ENCODE results near the gene KLHL36.
"Not testable (repeated sequence)": the region's sequence is repeated elsewhere in the genome, so short reads cannot be mapped to it uniquely, and the experiment has no call there.

Gene KLHL36

DNA sequence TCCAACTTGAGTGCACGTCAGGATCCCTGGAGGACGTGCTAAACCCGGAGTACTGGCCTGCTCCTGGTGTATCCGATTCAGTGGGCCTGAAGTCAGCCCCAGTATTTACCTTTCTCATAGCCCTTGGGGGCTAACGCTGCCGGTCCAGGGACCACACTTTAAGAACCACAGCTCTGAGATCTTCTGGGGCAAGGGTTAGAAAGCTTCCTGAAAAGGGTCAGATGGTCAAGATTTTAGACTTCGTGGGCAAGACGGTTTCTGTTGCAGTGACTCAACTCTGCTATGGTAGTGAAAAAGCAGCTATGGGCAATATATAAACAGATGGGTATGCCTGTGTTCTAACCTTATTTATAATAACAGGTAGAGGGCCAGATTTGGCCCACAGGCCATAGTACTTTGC lies 36.9 kb downstream of the KLHL36 start:
- H3K9me3 Mint-ChIP-seq, result no peaks in the 10 kb centered on the region
- H3K36me3 Mint-ChIP-seq (ENCODE audit: low read depth), result no peaks in the 10 kb centered on the region
- H3K27me3 Mint-ChIP-seq (ENCODE audit: low read depth), result peaks cover 16% of the 10 kb centered on the region
- no peak overlapping the region for H3K27ac Mint-ChIP-seq
- TF ChIP-seq, protein P1, sequence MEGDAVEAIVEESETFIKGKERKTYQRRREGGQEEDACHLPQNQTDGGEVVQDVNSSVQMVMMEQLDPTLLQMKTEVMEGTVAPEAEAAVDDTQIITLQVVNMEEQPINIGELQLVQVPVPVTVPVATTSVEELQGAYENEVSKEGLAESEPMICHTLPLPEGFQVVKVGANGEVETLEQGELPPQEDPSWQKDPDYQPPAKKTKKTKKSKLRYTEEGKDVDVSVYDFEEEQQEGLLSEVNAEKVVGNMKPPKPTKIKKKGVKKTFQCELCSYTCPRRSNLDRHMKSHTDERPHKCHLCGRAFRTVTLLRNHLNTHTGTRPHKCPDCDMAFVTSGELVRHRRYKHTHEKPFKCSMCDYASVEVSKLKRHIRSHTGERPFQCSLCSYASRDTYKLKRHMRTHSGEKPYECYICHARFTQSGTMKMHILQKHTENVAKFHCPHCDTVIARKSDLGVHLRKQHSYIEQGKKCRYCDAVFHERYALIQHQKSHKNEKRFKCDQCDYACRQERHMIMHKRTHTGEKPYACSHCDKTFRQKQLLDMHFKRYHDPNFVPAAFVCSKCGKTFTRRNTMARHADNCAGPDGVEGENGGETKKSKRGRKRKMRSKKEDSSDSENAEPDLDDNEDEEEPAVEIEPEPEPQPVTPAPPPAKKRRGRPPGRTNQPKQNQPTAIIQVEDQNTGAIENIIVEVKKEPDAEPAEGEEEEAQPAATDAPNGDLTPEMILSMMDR (IDR thresholded peaks at IDR 0.05; ENCODE audit: unreplicated experiment in 3 of 3), result no peak
- no peak overlapping the region for H3K4me3 Mint-ChIP-seq
- H3K4me1 Mint-ChIP-seq, result peaks cover 4% of the 10 kb centered on the region

DNA sequence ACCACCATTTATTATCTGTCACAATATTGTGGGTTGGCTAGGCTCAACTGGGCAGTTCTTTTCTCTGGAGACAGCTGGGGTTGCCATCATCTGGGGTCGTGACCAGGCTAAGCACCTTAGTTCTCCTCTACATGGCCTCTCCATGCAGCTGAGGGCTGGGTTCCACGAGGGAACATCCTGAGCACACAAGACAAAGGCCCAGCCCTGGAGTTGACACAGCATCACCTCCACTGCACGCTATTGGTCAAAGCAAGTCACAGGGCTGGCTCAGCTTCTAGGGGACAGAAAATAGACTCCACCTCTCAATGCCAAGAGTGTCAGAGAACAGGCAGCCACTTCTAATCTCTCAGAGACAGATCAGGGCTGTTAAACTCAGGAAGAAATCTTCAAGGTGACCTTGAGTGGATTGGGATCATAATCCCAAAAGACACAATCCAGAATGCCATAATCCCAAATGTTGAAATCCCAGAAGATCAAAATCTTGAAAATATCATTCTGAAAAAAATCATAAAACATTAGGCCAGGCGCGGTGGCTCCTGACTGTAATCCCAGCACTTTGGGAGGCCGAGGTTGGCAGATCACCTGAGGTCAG lies 38.5 kb downstream of the KLHL36 start:
- TF ChIP-seq, protein P1 (IDR thresholded peaks at IDR 0.05; ENCODE audit: unreplicated experiment in 3 of 3), result no peak
- Mint-ChIP-seq H3K4me3 (no peak overlapping the region), H3K9me3 (no peaks in the 10 kb centered on the region), H3K27ac (no peak overlapping the region), H3K4me1 (peaks cover 4% of the 10 kb centered on the region), H3K27me3 (ENCODE audit: low read depth) (peaks cover 12% of the 10 kb centered on the region), H3K36me3 (ENCODE audit: low read depth) (no peaks in the 10 kb centered on the region)

DNA sequence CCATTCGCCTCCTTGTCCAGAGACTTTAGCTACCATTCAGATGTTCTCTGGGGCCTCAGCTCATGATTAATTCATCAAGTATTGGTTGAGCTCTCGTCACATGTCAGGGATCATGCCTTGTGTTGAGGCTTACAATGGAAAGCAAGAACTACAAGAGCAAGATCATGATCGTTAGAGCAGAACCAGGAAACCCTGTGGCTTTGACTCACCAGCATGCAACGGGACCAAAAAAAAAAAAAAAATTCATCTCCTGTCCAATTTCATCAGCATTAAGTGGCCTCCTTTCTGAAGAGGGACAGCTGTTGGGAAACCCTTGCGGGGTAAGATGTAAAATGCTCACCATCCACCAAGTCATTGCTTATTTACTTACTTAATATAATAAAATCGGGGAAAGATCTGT lies 39.4 kb downstream of the KLHL36 start:
- H3K27me3 Mint-ChIP-seq (ENCODE audit: low read depth), result peaks cover 12% of the 10 kb centered on the region
- peaks cover 4% of the 10 kb centered on the region for H3K4me1 Mint-ChIP-seq
- H3K4me3 Mint-ChIP-seq, result no peak overlapping the region
- peak overlapping the region in 1 of 3 experiments; percentile 73 for H3K27ac Mint-ChIP-seq
- no peaks in the 10 kb centered on the region for H3K36me3 Mint-ChIP-seq (ENCODE audit: low read depth)
- no peaks in the 10 kb centered on the region for H3K9me3 Mint-ChIP-seq
- TF ChIP-seq, protein P1 (IDR thresholded peaks at IDR 0.05; ENCODE audit: unreplicated experiment in 3 of 3), result no peak

DNA sequence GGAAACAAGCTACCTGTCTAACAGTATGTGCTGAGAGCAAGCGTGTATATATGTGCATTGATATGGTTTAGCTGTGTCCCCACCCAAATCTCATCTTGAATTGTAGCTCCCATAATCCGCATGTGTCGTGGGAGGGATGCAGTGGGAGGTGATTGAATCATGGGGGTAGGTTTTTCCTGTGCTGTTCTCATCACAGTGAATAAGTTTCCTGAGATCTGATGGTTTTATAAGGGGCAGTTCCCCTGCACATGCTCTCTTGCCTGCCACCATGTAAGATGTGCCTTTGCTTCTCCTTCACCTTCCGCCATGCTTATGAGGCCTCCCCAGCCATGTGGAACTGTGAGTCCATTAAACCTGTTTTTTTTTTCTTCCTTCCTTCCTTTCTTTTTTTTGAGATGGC lies 39.9 kb downstream of the KLHL36 start:
- H3K4me3 Mint-ChIP-seq; H3K27ac Mint-ChIP-seq; H3K9me3 Mint-ChIP-seq; H3K36me3 Mint-ChIP-seq (ENCODE audit: low read depth); H3K4me1 Mint-ChIP-seq: not testable (repeated sequence)
- H3K27me3 Mint-ChIP-seq (ENCODE audit: low read depth), result peaks cover 12% of the 10 kb centered on the region

DNA sequence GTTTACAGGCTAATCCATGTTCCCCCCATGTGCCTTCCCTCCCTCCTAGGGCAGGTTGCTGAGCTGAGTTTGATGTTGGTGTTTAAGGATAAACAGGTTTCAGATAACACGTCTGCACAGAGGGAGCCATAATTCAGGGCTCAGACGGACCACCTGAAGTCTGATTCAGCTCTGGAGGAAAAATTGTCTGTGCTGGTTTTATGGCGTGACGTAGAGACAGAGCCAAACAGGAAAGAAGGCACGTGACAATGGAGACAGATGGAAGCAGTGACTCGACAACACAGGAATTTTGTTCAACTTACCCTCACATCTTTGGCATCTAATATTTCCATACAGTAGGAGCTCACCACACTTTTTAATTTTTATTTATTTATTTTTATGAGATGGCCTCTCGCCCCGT lies 40.8 kb downstream of the KLHL36 start:
- Mint-ChIP-seq H3K9me3 (no peaks in the 10 kb centered on the region), H3K27me3 (ENCODE audit: low read depth) (peaks cover 6% of the 10 kb centered on the region), H3K4me3 (no peak overlapping the region), H3K27ac (no peak overlapping the region), H3K36me3 (ENCODE audit: low read depth) (no peaks in the 10 kb centered on the region), H3K4me1 (peaks cover 4% of the 10 kb centered on the region)
- TF ChIP-seq, protein P1 (IDR thresholded peaks at IDR 0.05; ENCODE audit: unreplicated experiment in 3 of 3), result no peak

DNA sequence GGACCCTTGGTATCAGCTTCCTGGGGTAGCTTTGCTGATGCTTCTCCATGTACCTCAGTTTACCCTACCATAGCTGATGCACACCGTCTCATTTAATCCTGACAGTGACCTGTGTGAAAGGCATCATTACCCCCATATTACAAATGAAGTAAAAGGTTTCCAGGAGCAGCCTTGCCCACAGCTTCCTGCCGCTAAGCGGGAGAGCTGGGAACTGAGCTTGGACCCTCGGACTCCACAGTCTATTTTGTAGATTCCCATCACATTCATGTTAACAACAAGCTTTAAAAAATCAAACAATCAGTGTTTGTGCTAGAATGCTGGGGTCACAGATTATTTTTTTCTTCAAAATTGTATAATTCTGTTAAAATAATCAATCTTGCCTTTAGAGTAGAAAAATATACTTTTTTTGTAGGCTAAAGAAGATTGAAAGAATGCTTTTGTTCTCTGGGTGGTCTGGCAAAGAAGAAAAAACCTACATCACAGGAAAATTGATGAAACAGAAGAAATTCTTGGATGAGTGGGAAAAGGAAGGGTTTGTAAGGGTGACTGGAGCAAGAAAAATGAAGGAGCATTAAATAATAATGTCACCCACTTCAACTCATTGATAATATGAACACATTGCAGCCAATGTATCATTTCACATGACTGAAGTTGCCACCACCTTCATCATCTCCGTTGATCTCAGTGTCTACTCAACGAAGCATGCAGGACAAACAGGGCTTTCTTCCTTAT lies 41.9 kb downstream of the KLHL36 start:
- Mint-ChIP-seq H3K9me3 (no peaks in the 10 kb centered on the region), H3K27ac (no peak overlapping the region), H3K4me1 (peaks cover 4% of the 10 kb centered on the region), H3K4me3 (no peak overlapping the region), H3K36me3 (ENCODE audit: low read depth) (no peaks in the 10 kb centered on the region), H3K27me3 (ENCODE audit: low read depth) (no peaks in the 10 kb centered on the region)
- TF ChIP-seq, protein P1 (IDR thresholded peaks at IDR 0.05; ENCODE audit: unreplicated experiment in 3 of 3), result no peak

All from nephron (organoid).